GM18519 (cell line): ENCODE measurements around the gene TMED6.

ENCODE experiments used
- ATAC-seq: cut with Tn5 transposase; IDR thresholded peaks from one replicate; pipeline ENCODE4 v1.9.1; 2021; ENCODE audit warnings: mild to moderate bottlenecking, moderate library complexity; ENCODE audit not compliant: unreplicated experiment, low FRiP score

The TMED6 gene

DNA sequence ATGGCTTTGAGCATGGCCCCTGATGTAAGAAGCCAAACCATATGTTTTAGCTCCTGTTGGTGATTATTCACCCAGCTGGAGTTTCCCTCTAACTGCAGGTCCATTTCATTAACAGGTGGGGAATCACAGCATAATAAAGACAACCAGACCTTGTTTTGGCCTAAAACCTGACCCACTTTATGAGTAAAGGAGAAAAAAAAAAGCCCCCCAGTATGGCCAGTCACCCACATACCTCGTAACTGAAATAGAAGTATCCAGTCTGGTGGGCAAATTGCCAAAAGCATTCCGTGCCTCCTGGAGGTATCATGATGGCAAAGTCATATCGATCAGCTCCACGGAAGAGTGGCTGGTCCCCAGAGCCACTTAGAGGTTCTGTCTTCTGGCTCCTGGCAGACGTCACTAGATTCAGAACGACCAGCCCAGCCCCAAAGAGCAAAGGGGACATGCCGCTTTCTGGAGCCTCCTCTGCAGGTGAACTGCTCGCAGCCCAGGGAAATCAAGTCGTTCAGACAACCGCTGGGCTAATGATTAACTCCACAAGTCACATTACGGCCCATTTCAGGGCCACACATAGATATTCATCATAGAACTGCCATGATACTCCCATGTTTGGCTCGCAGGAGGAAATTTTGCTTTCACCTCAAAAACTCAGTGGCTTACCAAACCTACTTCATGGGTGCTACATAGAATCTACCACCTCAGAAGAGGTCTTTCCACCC lies at the start of gene TMED6:
Gene TMED6 (minus strand): TSS at position 478 of the 719 bp plus-strand sequence. CDS start 33 bp downstream, at position 445.
- ATAC-seq, result no peak

DNA sequence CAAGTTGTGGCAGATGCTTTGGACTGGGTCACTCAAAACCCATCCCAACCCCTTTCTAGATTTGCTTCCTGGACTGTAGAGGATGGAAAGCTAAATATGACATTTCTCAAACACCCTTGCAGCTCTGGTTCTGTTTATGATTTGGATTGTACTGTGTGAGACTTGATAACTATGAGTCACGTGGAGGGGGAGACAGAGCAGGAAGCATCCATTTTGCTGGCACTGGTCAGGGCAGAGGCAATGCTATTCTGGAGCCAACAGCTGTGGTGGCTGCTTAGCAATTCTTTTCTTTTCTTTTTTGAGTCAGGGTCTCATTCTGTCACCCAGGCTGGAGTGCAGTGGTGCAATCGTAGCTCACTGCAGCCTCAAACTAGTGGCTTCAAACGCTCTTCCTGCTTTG lies 47.8 kb upstream of the TMED6 start:
- no peak for ATAC-seq

DNA sequence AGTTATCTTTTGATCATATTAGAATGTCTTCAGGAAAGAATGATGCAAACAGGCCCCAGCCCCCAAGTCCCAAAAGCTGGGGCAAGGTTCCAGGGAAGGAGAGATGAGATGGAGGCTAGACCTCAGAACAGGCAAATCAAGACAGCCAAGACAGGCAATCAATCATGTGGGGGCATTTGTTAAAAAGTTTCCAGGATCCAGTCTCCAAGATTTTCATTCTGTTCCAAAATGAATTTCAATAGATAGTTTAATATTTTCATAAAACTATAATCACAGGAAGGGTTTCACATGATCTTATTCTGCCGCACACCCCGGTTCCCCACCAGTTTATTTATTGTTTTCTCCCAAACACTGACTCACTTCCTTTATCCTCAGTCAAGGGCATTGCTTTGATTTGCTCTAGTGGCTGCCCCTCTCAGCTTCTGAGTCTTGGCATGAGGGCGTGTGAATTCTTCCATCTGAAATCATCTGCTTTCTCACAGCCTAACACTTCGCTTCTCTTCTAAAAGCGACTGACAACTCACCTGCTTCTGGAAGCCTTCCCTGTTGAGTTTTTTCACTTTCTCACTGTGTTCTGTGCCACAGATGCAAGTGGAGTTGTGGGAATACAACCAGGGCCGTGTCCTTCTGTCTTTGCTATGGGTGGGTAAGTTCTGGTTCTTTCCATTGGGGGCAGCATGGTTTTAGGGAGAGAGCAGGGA lies 46.4 kb upstream of the TMED6 start:
- no peak for ATAC-seq

DNA sequence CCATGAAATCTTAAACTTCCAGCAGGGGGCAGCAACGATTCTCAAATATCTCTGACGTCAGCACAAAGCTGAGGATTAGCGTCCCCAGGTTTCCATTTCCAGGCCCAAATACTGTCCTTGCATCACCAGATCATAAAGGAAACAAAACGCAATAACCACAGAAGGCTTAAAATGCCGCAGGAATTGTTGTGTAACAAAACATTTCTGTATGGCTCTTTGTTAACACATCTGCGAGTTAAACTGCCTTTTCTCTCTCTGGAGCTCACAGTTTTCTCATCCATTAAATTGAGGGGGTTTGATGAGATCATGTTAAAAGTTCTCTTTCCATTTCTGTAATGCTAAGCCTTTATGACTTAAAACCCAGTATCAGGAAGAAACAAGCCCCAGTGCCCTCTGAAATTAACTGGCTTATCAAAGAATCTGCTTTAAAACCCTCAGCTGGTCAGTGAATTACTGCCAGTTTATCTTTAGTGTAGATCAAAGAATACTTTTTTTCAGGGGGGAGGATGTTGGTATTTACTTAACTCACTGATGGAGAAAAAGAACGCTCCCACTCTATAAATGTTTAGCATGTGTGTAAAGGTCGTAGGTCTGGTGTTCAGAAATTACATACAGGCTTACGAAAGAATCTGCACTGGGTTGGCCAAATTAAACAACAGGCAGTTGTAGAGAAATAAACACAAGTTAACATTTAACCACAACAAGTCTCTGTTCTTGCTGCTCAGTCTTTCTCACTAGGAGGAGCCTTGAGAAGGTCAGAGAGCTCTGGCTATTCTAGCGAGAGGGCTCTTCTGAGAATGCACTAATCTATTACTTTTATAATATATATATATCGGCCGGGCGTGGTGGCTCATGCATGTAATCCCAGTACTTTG lies 44.8 kb upstream of the TMED6 start:
- ATAC-seq, result no peak

DNA sequence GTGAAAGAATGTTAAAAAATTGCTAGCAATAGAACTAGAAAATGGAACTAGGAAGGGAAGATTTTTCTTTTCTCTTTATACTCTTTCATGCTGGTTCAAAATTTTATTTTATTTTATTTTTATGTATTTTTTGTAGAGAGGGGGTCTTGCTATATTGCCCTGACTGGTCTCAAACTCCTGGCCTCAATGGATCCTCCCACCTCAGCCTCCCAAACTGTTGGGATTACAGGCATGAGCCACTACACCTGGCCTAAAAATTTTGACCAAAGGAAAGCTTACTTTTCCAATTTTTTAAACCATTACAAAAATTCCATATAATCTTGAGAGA lies 44.2 kb upstream of the TMED6 start:
- ATAC-seq, result no peak

DNA sequence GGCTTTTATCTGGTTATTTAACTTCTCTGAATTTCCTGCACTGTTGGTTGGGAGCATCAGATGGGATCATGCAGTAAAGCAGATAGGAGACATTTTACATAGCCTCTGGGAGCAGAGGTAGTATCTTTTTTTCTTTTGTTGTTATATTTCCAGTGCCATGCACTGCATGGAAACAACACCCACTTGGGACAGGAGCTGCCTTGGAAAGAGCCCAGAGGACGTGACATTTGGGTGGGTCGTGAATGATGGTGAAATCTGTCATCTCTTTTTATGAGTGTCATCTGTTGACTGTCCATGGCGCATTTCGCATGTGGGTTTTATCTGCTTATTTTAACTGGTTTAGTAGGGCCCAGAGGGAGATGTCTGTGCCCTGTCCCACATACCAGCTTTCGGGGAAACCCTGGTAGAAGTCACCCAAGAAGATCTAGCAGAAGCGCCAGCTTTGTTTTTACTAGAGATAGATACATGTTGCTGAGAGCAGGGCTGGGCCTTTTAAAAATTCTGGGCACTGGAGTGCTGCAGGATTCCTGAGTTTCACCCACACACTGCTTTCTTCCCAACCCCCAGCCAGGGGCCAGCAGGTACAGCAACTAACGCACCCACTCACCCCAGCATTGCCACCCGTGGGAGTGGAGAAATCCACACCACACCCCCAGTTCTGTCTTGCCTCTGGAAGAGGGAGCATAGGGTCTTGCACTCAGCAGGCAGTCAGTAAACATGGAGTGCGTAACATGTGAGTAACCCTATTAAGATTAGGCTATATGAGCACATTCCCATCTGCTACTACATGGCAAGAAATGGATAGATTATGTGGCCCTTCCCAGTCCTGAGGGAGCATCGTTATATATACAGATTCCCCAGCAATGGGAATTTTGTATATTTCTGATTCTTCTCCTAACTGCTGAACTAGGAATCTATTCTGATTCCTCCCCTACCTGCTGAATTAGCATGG lies 42.6 kb upstream of the TMED6 start:
- ATAC-seq, result no peak

DNA sequence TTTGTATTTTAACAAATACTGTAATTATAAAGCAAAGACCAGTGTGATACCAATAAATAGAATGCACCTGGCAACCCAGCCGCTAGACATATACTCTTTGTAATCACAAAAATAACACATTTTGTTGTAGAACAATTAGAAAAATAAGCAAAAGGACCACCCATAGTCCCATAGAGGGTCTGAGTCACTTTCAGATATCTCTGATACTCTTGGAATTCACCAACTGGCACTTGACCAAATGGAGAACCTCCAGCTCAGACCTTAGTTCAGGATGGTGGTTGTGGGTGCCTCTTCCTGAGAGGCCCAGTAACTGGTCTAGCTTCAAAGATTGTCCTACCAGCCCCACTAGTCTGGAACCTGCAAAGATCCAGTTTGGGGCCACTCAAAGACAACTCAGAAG lies 35.0 kb upstream of the TMED6 start:
- no peak for ATAC-seq

DNA sequence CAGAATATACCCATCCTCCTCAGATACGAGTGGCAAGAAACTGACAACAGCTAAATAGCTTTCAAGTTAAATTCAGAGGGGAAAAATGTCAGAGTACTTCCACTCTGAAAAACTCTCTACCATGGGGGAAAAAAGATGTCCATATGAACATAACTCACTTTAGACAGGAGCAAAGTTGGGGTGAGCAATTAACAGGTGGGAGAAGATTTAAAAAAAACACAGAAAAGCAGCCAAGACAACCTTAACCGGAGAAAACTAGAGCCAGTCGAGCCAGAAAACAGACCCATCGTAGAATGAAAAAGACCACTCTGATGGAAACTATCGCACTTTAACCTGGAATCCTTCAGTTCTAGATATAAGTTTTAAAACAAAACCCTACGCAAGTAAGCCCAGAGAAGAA lies 33.4 kb upstream of the TMED6 start:
- no peak for ATAC-seq

DNA sequence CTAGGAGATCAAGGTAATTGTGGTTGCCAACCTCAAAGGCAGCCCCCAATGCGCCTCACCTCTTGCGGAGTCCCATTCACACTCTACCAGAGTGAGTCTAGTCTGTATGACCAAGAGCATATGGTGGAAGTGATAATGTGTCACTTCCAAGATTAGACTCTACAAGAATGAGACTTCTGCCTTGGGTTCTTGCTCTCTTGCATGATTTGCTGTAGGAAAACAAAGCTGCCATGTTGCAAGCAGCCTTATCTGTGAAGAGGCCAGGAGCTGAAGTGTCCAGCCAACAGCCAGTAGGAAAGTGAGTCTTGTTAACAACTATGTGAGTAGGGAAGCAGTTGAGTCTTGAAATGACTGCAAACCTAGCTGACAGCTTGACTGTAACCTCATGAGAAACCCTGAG lies 30.8 kb upstream of the TMED6 start:
- no peak for ATAC-seq

DNA sequence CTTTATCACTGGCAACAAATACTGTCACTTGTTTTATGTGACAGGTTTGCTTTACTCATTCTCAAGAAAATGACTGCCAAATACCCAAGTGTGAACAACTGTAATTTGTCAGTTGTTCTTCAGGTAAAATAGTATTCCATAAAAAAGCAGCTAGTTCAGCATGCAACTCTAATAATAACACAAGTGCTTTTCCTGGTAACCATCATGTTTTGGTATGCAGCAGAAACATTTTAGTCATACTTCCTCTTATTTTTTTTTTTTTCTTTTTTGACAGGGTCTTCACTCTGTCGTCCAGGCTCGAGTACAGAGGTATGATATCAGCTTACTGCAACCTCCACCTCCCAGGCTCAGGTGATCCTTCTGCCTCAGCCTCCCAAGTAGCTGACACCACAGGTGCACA lies 29.6 kb upstream of the TMED6 start:
- no peak for ATAC-seq

DNA sequence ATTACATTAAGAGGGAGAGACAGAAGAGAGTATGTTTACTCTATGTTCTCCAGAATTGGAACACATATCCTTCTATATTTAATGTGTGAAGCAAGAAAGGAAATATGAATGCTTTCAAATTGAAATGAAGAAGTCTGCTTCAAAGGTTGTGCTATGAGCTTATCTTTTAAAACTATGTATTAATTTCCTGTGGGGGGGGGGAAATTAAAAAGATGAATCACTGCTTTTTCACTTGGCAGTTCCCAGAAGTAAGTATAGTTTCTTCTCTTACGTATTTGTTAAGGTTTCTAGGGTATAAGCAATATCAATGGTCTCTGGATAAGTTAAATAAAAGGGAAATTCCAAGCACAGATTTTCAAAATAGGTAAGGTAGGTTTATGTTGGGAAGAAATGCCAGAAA lies 27.2 kb upstream of the TMED6 start:
- ATAC-seq, result no peak

DNA sequence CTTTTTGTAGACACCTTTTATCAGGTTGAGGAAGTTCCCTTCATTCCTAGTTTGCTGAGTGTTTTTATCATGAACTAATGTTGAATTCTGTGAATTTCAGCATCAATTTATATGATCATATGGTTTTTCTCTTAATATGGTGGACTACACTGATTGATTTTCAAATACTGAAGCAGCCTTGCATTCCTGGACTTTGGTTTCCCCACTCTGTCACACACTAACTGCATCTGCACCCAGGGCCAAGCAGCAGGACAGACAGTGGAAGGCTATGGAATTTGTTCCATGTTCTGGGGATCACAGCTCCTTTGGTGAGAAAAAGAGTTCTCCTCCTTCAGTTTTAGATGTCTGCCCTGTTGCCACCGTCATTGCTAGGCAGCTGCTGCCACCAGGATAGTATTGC lies 26.4 kb upstream of the TMED6 start:
- no peak for ATAC-seq

DNA sequence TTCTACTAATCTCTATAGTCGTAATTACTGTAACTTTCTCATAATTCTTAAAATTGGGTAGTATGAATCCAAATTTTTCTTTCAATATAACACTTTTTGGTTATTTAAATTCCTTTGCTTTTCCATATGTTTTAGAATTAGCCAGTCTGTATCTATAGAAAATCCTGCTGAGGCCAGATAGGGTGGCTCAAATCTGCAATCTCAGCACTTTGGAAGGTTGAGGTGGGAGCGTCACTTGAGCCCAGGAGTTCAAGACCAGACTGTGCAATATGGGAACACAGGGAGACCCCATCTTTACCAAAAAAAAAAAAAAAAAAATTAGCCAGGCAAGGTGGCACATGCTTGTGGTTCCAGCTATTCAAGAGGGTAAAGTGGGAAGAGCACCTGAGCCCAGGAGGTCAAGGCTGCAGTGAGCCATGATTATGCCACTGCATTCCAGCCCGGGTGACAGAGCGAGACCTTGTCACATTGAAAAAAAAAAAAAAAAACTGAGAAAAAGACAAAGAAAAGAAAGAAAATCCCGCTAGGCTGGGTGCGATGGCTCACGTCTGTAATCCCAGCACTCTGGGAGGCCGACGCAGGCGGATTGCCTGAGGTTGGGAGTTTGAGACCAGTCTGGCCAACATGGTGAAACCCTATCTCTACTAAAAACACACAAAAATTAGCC lies 24.9 kb upstream of the TMED6 start:
- ATAC-seq, result no peak

DNA sequence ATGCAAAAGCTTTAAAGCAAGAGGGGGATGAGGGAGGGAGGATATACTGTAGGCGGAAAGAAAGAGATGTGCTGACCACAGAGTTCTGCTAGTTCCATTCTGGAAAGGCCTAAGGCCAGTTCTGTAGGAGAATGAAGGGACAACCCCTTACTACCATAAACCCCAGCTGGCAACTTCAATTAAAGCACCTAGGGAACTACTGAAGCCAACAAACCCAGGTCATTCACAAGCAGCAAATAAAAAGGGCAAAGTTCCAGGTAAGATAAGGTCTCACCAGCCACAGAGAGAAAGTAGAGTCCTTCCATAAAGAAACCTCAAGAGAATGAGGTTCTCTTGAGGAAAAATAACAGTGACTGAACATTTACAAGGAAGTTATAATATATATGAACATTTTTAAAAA lies 21.4 kb upstream of the TMED6 start:
- ATAC-seq, result no peak

DNA sequence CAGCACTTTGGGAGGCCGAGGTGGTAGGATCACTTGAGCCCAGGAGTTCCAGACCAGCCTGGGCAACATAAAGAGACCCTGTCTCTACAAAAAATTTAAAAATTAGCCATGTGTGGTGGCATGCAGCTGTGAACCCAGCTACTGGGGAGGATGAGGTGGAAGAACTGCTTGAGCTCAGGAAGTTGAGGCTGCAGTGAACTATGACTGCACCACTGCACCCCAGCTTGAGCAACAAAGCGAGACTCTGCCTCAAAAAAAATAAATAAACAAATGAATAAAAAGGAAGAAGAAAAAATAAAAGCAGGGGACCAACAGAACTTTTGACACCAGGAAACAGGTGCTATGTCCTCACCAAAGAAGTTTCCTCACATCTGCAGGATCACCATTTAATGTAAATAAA lies 20.0 kb upstream of the TMED6 start:
- ATAC-seq, result no peak

DNA sequence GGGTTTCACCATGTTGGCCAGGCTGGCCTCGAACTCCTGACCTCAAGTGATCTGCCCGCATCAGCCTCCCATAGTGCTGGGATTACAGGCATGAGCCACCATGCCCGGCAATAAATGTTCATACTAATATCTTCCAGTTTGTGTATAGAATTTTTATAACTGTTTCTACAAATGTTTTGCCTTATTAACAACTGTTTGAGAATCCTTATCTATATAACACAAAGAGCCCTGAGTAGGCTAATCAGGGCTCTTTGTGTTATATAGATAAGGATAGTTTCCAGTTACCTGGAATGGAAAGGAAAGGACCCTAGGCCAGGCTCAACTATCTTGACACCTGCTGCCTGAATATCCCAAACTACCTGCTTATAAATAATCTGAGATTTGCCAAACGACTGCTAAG lies 17.3 kb upstream of the TMED6 start:
- ATAC-seq, result no peak

DNA sequence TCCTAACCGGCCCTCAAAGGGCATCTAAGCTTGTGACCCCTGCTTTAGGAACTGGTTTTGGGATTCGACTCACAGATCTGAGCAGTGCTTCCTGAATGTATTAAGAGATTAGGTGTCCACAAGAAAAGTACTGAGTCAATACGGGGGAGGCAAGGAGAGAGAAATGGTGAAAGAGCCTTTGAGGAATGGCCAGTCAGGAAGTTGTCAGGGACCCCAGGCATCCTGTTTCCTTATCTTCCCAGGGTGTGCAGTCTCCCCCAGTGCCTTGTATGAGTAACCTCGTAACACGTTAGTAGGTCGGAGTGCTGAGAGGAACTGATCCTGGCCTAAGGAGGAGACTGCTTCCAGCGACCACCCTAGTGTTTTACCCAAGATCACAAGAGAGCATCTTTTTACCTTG lies 16.4 kb upstream of the TMED6 start:
- no peak for ATAC-seq

DNA sequence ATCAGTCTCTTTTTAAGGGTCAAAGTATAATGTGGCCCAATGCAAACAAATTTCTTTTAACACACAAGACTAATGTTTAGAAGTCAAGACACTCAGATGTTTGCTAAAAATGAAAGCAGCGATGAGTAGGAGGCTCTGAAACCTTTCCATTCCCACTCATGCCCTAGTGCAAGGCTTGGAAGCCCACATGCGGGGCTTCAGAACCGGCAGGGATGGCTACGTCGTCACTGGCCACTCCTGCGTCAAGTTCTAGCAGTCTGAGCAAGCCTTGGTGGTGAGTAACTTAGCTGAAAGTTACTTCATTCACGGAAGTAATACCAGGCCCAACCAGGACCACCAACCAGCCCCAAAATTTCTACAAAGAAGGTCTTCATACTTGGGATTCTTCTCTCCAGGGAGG lies 14.8 kb upstream of the TMED6 start:
- no peak for ATAC-seq

DNA sequence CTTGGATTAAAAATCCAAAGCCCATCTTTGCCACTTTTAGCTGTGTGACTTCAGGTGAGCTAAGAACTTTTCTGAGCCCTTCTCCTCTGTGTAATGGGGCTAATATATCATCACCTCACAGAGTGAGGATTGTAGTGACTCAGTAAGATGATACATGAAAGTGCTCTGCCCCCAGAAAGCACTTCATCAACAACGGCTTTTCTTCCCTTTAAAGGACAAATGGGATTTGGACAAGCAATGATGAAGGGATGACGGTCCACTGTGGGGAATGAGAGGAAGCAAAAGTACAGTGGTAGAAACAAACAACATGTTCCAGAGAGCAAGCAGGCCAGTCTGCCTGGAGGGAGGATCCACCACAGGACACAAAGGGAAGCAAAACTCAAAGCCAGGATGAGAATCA lies 14.3 kb upstream of the TMED6 start:
- ATAC-seq, result no peak

DNA sequence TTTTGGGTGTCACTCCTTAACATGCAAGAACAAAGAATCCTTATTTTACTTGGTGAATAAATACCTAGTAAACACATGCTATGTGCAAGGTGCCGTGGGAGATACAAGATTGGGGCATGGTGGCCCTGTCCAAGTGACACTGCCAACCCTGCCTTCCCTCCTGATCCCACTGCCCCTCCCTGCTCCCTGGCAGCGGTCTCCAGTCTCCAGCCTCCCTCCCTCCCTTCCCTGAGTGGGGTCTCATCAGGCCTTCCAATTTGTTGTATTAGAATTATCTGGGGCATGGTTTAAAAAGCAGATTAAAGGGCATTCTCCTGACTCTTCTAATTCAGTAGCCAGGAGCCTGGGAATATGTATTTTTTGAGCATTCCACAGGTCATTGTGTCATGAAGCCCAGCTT lies 12.5 kb upstream of the TMED6 start:
- no peak for ATAC-seq
